Kidney (tissue), 14 donors: Measurements from ENCODE around the gene SPINK6. TPM values are rescaled to one million over a fixed set of nuclear protein-coding genes. Genes with fewer than 3 reads are reported as not detected.

ENCODE experiments used
- DNase-seq, 5 donors: peaks; one replicate each; pipeline ENCODE4 v3.0.0-alpha.2; 2013 to 2020
- FAIRE-seq: peaks from 2 replicates; lab custom pipeline; 2012; peaks lifted over from hg19 to GRCh38; lab: Jason Lieb, UNC
- H3K27ac ChIP-seq, 2 donors: one replicate each; pipeline ENCODE4 v1.7.0; 2013; ENCODE audit warnings: low read depth in 2 of 2, low read length in 2 of 2, inconsistent platforms in 1 of 2
- H3K27me3 ChIP-seq: one replicate; pipeline ENCODE4 v1.7.1; 2013; ENCODE audit warnings: low read length, inconsistent platforms; ENCODE audit not compliant: control insufficient read depth, insufficient read depth
- H3K36me3 ChIP-seq, 3 donors: one replicate each; pipeline versions ENCODE4 v1.7.0 to v1.7.1; 2013; ENCODE audit warnings: low read length in 3 of 3, control low read depth in 1 of 3, inconsistent platforms in 1 of 3; ENCODE audit not compliant: insufficient read depth in 3 of 3, control insufficient read depth in 2 of 3
- H3K4me1 ChIP-seq, 3 donors: one replicate each; pipeline versions ENCODE4 v1.7.0 to v1.7.1; 2013; ENCODE audit warnings: low read length in 3 of 3, inconsistent platforms in 1 of 3, low read depth in 1 of 3; ENCODE audit not compliant: control insufficient read depth in 2 of 3, insufficient read depth in 2 of 3
- H3K4me3 ChIP-seq, 3 donors: one replicate each; pipeline versions ENCODE4 v1.7.0 to v1.8.1; 2013; ENCODE audit warnings: low read length in 3 of 3, control low read depth in 1 of 3, inconsistent platforms in 1 of 3
- H3K9ac ChIP-seq, 3 donors: one replicate each; pipeline versions ENCODE4 v1.7.0 to v1.7.1; 2013; ENCODE audit warnings: low read length in 3 of 3, control low read depth in 1 of 3, inconsistent platforms in 1 of 3
- H3K9me3 ChIP-seq, 3 donors: one replicate each; pipeline versions ENCODE4 v1.7.0 to v1.7.1; 2013; ENCODE audit warnings: low read length in 3 of 3, control low read depth in 1 of 3, inconsistent platforms in 1 of 3; ENCODE audit not compliant: control insufficient read depth in 2 of 3, insufficient read depth in 1 of 3
- intact Hi-C: fragments of 100-400 bp; cut with DNase I; formaldehyde crosslinking; loops from one replicate; pipeline ENCODE4 v1.11.1; 2022
- polyA plus RNA-seq: library from polyadenylated mRNA; stranded (reverse); fragments of 350-450 nt; fragmentation: Illumina TruSeq; extraction: RNeasy Lipid Tissue Mini Kit (QIAGEN cat#74804); gene quantifications from one replicate; pipeline ENCODE4 v1.2.3, GENCODE V29; 2014; ENCODE audit warnings: low read depth, low replicate concordance; ENCODE audit not compliant: insufficient read depth
- total RNA-seq: library from RNA; stranded (reverse); fragmentation: NEBNext Ultra II Directional; extraction: Animal tissue kit (Norgen Biotek cat#: 25700); gene quantifications from one replicate; pipeline ENCODE4 v1.2.1, GENCODE V29; 2021
- TF ChIP-seq, protein P1 (sequence below): IDR thresholded peaks from 3 replicates; pipeline ENCODE4 v1.5.1; 2012; ENCODE audit warnings: mild to moderate bottlenecking, moderate library complexity, borderline replicate concordance; ENCODE audit not compliant: insufficient read depth; ENCODE audit errors: extremely low read depth
- donor health status: control.
- donor health status: control.
- donor health status: control.
- donor health status: control.
- donor health status: control.
- donor health status: DM: yes; HTN: yes; CAD: no.
- donor health status: Normal renal cell carcinoma (clear cell type).

SPINK6 gene
- total and polyA plus RNA-seq, 2 donors from 2014 or later: not detected

DNA sequence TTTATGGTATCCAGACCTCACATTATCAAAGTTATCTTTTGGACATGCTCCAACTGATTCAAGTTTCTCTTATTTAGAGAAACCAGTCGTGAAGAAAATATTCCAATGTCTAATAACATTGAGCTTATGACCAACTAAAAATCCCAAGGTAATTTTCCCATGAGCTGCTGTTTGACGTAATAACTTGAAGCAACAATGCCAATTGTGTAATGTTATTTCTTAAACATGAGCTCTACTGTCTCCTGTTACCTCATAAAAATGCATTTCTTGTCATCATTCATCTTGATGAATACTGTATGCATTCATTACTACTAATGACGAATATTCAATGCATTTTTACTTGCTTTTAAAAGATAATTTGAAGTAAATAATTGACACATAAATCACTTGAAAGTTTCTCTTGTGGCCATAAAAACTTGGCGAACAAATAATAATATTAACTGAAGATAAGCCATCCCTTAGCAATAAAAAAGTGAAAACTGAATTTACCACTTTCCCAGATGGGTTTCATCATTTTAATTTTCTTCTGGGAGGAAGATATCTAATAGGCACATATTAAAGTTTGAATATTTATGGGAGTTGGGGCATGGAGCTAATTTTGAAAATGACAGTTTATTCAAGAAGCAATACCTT lies 35.1 kb downstream of the SPINK6 start:
- no peak overlapping the region for H3K9ac ChIP-seq
- no peaks in the 10 kb centered on the region for H3K4me1 ChIP-seq
- no peaks in the 10 kb centered on the region for H3K27me3 ChIP-seq
- H3K4me3 ChIP-seq: no peak overlapping the region
- intact Hi-C loops: no loop called here
- DNase-seq (peak in 2 of 5 donors; percentile 2 to 11), FAIRE-seq (no peak)
- H3K27ac ChIP-seq: no peak overlapping the region
- TF ChIP-seq, protein P1, sequence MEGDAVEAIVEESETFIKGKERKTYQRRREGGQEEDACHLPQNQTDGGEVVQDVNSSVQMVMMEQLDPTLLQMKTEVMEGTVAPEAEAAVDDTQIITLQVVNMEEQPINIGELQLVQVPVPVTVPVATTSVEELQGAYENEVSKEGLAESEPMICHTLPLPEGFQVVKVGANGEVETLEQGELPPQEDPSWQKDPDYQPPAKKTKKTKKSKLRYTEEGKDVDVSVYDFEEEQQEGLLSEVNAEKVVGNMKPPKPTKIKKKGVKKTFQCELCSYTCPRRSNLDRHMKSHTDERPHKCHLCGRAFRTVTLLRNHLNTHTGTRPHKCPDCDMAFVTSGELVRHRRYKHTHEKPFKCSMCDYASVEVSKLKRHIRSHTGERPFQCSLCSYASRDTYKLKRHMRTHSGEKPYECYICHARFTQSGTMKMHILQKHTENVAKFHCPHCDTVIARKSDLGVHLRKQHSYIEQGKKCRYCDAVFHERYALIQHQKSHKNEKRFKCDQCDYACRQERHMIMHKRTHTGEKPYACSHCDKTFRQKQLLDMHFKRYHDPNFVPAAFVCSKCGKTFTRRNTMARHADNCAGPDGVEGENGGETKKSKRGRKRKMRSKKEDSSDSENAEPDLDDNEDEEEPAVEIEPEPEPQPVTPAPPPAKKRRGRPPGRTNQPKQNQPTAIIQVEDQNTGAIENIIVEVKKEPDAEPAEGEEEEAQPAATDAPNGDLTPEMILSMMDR: no peak
- H3K36me3 ChIP-seq: no peaks in the 10 kb centered on the region
- H3K9me3 ChIP-seq: no peaks in the 10 kb centered on the region

GRCh38 chr5:148238418-148238794 lies 35.6 kb downstream of the SPINK6 start, which contains the start of gene MARCOL:
Gene MARCOL, plus strand, starts transcription at chr5:148238525. Its CDS starts 73 bp downstream, at chr5:148238598.
- intact Hi-C loops: no loop called here
- TF ChIP-seq, protein P1: no peak
- no peak for FAIRE-seq
- no peaks in the 10 kb centered on the region for H3K9me3 ChIP-seq
- DNase-seq: no peak
- H3K4me3 ChIP-seq: no peak within 1 kb of the TSS
- no peaks in the 10 kb centered on the region for H3K4me1 ChIP-seq
- H3K27me3 ChIP-seq: no peaks in the 10 kb centered on the region
- no peak within 1 kb of the TSS for H3K27ac ChIP-seq
- no peak within 1 kb of the TSS for H3K9ac ChIP-seq
- no peaks in the 10 kb centered on the region for H3K36me3 ChIP-seq

DNA sequence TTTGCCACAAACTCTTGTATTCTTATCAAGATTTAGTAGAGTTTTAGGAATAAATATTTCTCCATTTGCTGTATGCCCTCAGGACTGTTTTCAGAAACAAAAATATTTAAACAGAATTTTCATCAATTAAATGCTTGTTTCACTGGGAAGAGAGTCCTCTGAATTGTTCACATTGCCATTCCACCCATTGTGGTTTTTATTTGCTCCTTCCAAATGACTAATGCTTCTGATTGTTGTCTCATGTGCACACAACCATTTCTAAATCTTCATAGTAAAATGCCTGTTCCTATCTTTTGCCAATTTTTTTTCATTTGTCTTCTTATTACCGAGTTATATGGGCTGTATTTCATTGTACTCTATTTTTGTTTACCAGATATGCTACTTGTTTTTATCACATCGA lies 46.1 kb downstream of the SPINK6 start:
- TF ChIP-seq, protein P1: no peak
- H3K27me3 ChIP-seq: no peaks in the 10 kb centered on the region
- intact Hi-C loops: no loop called here
- DNase-seq (no peak), FAIRE-seq (no peak)
- H3K9ac ChIP-seq: no peak overlapping the region
- H3K36me3 ChIP-seq: no peaks in the 10 kb centered on the region
- H3K27ac ChIP-seq: no peak overlapping the region
- H3K4me3 ChIP-seq: no peak overlapping the region
- H3K9me3 ChIP-seq: no peaks in the 10 kb centered on the region
- H3K4me1 ChIP-seq: no peaks in the 10 kb centered on the region
